ENCODE measurements around the gene CNOT1.

Gene CNOT1

DNA sequence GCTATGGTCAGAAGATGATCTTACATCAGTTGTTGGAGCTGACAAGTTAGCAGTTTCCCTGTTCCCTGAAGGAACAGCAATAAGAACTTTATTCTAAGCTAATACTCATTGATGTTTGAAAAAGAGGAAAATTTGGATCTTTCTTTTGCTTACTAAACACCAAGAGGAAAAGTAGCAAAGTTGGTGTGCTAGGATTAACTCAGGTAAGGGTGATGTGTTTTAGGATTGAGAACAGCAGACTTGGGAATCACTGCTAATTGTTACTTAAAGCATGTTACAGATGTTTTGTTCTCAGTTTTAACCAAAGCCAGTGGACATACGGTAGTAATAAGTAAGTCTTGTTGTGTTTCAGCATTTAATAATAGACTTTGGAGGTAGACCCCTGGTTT is 110.7 kb downstream of the CNOT1 start:
- DNase-seq (ENCODE audit: insufficient read length, low spot score): no peak
- FAIRE-seq: no peak

DNA sequence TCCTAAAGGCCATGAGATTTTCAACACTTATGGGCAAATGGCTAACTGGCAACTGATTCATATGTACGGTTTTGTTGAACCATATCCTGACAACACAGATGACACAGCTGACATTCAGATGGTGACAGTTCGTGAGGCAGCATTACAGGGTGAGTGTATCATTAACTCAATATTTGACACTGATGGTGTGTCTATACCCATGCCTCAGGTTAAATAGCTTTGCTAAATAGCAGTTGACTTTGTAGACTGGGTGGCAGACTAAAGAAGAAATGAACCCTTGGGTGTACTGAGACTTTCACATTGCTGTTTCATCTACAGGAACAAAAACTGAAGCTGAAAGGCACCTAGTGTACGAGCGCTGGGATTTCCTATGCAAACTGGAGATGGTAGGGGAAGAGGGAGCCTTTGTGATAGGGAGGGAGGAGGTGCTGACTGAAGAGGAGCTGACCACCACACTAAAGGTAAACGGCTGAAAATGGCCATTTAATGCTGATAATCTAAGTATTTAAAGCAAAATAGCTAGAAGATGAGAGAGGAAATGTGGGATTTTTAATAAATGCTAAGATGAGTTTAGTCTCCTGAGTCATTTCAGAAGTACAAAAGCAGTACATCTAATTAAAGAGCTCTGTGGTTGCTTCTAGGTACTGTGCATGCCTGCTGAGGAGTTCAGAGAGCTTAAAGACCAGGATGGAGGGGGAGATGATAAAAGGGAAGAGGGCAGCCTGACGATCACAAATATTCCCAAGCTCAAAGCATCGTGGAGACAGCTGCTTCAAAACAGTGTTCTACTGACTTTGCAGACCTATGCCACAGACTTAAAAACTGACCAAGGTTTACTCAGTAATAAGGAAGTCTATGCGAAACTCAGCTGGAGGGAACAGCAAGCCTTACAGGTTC is 111.3 kb downstream of the CNOT1 start:
- no peak for DNase-seq (ENCODE audit: insufficient read length, low spot score)
- FAIRE-seq: peak; percentile 35

DNA sequence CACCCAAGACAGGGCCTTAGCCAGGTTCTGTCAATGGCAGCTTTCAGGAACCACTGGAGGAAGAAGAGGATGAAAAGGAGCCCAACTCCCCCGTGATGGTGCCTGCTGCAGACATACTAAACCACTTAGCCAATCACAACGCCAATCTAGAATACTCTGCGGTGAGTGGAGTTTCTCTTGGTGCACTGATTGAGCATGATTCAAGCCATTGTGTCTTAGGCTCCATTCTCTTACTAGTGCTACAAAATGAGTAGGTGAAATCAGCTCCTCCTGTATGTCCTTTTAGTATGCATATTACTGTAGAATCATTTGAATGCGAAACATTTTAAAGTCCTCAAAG is 112.9 kb downstream of the CNOT1 start:
- FAIRE-seq (no peak), DNase-seq (ENCODE audit: insufficient read length, low spot score) (no peak)

DNA sequence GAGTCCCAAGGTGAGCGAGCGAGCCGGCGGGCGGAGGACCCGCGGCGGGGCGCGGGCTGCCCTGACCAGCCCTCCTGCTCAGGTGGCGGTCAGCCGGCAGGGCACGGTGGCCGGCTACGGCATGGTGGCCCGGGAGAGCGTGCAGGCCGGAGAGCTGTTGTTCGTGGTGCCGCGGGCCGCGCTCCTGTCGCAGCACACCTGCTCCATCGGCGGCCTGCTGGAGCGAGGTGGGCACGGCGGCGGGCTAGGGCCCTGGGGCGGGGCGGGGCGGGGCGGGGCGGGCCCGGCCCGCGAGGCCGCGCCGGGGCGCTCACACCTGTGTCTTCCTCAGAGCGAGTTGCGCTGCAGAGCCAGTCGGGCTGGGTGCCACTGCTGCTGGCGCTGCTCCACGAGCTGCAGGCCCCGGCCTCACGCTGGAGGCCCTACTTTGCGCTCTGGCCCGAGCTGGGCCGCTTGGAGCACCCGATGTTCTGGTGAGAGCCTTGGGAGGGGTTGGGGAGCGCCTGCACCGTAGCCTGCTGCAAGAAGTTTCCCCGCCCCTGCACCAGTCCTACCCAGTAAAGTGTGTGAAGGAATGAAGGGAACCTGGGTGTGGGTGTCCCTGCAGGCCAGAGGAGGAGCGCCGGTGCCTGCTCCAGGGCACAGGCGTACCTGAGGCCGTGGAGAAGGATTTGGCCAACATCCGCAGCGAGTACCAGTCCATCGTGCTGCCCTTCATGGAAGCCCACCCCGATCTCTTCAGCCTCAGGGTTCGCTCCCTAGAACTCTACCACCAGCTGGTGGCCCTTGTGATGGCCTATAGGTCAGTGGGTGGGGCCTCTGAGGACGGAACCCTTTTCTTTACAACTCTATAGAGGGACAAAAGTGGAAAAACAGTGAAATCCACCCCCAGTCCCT is 113.5 kb downstream of the CNOT1 start:
- peak; percentile 76 for DNase-seq (ENCODE audit: insufficient read length, low spot score)

DNA sequence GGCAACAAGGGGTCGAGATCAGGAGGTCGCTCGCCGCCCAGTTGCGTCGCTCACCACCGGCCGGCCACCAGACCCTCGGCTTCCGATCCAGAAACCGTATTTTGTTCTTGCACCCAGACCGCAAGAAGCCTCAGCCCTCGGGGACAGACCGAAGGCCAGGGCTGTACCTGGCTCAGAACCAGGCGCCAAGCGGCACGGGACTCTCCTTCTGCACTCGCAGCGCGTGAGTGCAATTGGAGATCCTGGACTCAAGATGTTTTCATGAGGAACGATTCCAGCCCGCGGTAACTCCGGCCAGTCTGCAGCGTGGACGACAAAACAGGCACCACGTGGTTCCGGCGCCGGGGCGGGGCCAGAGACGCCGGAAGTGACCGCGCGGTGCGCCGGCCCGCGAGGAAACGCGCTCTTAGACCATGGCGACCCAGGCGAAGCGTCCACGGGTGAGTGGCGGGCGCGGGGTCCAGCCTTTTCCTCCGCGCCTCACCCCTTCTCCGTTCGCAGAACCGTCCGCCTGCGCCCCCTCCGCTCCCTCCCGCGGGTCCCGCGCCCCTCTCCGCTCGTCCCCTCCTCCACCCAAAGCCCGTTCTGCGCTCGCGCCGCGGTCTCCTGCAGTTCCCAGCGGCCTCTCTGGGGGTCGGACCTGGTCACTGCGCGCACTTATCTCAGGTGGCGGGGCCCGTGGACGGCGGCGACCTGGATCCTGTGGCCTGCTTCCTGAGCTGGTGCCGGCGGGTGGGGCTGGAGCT is 114.3 kb downstream of the CNOT1 start, which contains the start of gene SETD6:
SETD6 (plus strand) TSS at position 393 of the 746 bp plus-strand sequence; CDS start at position 414, 21 bp downstream.
- FAIRE-seq: peak; percentile 79
- DNase-seq (ENCODE audit: insufficient read length, low spot score): peak; percentile 86

More for the DNA sequence above, 113.5 kb downstream of the CNOT1 start:
- no peak for FAIRE-seq

DNA sequence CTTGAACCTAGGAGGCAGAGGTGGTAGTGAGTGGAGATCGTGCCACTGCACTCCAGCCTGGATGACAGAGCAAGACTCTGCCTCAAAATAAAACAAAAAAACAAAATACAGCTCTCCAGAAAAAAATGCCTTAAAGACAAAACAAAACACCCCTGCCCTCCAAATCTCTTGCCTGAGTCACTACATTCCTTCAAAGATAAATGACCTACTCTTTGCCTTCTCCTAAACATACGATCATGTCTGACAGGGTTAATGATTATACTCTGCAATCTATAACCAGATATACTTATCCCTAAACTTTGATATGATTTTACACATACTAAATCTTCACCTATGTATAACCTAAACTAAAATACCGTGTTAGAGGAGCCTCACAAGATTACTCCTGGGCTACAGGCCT is 115.8 kb downstream of the CNOT1 start:
- FAIRE-seq: no peak

DNA sequence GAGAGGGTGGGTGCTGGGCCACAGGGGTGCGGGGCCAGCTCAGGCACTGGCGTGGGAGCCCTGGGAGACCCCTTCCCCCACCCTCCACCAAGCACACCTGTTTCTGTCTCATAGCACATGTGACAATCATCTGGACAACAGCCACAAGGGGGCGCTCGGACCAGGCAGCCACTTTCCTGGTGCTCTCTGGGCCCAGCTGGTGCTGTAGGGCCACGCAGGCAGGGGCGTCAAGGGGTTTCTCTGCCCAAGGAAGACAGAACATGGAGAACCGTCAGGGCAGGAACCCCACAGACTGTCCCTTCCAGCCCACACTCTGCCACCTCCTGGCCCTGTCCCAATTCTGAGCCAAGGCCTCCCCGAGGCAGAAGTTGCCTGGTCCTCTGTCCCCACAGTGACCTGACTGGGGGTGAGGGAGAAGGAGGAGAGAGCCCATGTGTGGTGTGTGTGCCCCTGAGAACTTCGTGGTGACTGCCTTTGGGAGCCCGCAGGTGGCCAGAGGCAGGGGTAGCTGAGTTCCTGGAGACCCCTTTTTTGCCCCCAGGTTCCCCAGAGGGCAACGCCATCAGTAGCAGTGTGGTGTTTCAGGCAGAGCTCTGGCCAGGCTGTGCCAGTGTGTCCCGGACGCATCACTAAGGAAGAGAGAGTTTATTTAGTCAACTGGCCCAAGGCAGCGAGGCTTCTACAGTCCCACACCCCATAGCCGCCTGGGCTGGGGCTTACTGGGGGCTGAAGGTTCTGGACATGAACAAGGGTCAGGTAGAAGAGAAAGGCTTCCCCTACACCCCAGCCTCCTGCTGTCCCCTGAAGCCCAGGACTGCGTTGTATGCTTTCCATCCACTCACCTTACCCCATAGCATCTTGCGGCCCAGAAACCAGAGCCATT is 117.5 kb downstream of the CNOT1 start:
- FAIRE-seq (peak; percentile 83), DNase-seq (ENCODE audit: insufficient read length, low spot score) (peak; percentile 68)

More for the DNA sequence above, 115.8 kb downstream of the CNOT1 start:
- no peak for DNase-seq (ENCODE audit: insufficient read length, low spot score)

DNA sequence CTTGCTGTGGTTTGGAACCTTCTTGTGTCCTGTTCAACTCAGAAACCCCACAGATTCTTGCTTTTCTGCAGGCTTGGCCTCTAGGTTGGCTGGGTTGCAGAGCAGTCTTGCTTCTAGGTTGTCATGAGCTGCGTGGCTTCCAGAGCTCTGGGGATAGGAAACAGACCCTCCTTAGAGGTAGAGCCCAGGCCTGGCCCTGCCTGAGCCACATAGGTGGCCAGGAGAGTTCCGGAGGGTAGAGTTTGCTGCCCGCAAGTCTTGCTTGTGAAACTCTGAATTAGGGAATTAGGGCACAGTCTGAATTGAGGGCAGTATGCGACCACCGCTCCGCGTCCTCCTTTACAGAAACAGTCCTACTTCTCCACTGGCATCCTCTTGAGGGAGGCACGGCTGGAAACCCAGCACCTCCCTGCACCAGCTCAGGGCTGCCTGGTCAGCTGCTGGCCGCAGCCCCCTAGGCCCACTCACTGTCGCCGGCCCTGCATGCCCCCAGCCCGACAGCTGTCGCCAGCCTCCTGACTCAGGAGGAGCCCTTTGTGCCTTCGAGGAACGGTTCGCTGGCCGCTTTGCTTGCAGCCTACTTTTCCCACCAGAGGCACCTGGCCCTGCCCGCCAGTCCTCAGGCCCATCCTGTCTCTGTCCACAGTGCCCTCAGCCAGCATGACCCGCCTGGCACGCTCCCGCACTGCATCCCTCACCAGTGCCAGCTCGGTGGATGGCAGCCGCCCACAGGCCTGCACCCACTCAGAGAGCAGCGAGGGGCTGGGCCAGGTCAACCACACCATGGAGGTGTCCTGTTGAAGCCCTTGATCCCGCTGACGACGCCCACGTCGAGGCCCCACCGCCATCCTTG is 118.6 kb downstream of the CNOT1 start:
- FAIRE-seq (no peak), DNase-seq (ENCODE audit: insufficient read length, low spot score) (no peak)

DNA sequence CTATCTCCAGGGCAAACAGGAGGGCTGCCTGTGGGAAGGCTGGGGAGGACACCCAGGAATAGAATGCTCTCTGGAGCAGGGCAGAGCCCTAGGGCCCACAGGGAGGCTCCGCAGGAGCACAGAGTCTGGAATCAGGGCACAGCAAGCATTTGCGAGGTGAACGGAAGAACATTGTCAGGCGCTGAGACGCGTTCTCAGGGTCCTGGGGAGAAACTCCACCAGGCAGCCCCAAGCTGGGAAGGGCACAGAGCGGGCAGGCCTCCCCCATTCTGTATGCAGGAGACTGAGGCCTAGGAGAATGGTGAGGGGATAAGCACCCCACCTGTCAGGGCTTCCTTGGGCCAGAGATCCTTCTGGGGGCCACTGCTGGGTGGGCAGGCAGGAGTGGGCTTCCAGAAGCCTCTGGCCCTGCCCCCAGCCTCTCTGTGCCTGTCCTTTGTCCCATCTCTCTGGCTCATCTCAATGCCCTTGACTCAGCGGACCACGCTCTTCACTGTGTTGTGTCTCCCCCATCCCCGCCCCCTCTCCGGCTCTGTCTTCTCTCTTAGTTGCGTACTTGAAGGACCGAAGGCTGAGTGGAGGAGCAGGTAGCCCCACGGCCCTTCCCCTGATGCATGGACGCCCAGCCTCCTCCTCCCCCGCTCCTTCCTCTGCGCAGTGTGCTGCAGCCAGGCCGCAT is 119.4 kb downstream of the CNOT1 start:
- DNase-seq (ENCODE audit: insufficient read length, low spot score) (no peak), FAIRE-seq (no peak)

DNA sequence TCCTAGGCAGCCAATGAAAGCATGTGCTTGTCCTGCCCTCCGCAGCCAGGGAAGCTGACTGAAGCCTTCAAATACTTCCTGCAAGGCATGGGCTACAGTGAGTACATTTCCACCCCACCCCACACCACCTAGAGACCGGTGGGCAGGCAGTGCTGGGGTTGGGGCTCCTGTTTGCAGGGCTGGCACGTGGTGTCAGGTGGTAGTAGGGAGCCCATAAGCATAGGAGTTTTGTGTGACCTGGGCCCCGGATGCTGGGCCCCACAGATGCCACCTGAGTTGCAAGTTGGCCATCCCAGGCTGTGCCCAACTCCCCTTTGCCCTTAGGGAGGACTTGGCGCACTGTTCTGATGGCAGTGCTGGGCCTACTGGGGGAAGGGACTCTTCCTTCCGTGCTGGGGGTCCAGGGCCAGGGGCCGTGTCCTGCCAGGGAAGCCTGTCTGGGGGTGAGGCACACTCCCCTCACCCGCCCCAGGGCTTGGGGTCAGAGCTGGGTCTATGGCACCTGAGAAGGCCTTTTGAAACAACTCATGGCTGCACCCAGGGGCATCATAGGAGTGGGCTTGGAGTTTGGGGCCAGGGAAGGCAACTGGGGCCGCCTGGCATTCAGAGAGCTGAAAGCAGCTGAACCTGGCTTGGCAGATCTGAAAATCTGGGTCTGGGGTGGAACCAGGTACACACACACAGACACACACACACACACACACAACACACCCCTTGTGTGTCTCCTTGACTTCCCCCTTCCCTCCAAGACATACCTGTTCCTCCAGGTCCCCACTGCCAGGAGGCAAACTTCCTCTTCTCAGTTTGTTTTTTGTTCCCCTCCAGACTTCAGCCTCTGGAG is 120.2 kb downstream of the CNOT1 start:
- FAIRE-seq (no peak), DNase-seq (ENCODE audit: insufficient read length, low spot score) (no peak)

DNA sequence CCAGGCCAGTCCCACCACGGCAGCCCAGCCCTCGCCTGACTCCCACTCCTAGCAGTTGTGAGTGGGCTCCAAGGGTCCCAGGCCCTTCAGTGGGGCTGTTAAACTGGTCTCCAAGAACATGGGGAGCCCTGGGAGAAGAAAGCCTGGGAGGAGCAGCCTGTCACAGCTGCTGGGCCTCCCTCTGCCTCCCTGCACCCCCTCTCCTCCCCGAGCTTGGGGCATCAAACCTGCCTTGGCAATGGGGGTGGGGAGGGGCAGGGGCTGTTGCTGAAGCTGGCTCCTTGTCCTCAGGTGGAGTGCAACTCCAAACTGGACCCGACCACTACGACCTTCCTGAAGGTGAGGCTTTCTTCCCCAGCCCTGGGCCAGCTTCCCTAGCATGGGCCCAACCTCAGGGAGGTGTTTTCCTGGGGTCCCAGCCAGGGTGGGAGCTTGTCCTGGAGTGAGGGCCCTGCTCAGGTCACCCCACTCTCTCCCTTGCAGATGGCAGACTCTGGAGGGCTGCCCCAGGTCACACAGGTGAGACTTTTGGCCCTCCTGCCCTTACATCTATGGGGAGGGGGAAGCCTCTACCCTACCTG is 120.9 kb downstream of the CNOT1 start:
- DNase-seq (ENCODE audit: insufficient read length, low spot score) (no peak), FAIRE-seq (no peak)

DNA sequence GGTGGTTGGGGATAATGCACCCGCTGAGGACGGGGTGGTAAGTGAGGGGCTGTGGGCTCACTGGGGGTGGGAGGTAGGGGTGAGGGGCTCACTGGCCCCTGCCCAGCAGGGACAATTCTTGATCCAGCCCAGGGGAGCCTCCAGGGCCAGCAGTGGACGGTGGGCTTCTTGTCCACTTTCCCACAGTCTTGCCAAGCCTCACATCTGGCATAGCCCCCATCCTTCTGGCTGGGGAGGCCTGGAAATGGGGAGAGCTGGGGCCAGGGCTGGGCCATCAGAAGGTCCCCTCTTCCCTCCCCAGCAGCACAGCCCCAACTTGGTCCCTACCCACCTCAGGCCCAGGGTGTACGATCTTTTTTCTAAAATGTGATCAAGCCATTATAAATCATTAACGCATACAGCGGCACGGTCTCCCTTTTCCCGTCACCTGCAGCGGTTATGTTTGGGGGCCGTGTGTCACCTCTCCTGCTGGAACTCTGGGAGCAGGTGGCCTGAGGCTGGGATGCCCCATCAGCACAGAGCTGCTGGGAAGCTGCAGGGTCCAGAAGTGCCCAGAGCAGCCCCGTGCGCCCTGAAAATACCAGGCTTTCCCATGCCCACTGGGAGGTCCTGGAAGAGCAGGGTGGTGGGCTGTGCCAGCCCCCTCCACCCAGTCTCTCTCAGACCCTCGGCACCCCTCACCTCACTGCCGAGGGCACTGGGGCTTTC is 121.5 kb downstream of the CNOT1 start:
- DNase-seq (ENCODE audit: insufficient read length, low spot score): no peak

DNA sequence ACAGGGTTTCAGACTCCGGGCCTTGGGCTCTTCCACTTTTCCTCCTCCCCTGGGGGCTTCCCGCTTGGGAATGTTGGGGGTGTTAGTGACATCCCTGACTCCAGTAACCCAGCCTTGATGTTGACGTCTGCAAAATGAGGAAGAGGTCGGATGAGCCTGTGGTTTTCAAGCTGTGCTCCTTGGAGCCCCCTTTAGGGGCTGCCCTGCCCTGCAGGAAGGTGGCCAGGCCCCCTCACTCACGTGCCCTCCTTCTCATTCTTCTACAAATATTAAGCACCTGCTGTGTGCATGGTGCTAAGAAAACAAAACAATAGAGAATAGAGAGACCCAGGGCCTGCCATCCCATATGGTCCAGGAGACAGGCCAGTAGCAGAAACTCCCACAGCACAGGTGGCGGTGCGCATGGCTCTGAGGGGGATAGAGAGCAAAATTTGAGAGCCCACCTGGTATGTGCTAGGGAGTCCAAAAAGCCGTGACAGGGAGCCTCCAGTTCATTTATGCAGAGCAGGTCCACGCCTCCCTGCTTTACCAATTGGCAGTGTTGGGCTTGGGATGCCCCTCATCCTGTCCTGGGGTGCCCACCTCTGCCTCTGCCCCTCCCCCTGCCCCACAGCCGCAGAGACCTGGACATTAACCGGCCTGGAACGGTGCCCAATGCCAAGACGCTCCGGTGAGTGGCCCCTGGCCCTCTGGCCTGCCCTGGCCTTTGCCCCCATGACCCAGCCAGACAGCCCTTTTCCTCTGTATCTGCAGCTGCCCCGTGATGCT is 122.2 kb downstream of the CNOT1 start:
- no peak for FAIRE-seq
- no peak for DNase-seq (ENCODE audit: insufficient read length, low spot score)

More for the DNA sequence above, 121.5 kb downstream of the CNOT1 start:
- FAIRE-seq: no peak

DNA sequence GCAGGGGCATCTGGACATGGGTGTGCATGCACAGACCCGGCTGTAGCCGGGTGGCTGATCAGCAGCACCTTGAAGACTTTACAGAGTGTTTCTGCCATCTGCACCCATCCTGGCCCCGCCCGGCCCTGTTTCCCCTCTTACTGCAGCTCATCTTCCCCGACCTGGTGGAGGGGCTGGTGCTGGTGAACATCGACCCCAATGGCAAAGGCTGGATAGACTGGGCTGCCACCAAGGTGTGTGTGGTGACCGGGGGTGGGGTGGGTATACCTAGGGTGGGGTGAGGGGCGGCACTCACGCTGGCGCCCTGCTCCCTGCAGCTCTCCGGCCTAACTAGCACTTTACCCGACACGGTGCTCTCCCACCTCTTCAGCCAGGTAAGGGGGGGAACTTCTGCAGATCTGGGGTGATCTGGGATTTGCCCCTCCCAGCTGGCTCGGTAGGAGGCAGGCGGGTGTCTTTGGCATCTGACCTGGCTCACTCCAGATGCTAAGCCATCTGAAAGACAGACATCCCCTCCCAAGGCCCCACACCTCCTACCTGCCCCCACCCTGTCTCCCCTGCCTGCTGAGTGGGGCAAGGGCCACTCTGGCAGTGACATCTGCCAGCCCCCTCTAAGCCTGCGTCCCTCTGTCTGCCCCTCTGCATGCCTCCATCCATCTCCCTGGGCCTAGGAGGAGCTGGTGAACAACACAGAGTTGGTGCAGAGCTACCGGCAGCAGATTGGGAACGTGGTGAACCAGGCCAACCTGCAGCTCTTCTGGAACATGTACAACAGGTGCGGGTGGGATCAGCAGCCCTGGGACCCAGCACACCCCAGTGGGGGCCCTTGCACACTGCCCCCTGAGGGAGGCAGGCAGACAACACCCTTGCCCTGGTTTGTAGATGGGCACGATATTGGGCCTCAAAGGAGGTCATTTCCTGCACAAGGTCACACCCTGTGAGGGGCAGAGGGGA is 123.1 kb downstream of the CNOT1 start:
- DNase-seq (ENCODE audit: insufficient read length, low spot score) (no peak), FAIRE-seq (no peak)

Data from GM19239 (cell line).